ENCODE results near the gene PADI3.

- TF ChIP-seq EP300 (IDR thresholded peaks at IDR 0.05) (no peak), POLR2A (IDR thresholded peaks at IDR 0.05) (no peak), POLR2AphosphoS5 (IDR thresholded peaks at IDR 0.05) (no peak)
- TF ChIP-seq, protein P1, sequence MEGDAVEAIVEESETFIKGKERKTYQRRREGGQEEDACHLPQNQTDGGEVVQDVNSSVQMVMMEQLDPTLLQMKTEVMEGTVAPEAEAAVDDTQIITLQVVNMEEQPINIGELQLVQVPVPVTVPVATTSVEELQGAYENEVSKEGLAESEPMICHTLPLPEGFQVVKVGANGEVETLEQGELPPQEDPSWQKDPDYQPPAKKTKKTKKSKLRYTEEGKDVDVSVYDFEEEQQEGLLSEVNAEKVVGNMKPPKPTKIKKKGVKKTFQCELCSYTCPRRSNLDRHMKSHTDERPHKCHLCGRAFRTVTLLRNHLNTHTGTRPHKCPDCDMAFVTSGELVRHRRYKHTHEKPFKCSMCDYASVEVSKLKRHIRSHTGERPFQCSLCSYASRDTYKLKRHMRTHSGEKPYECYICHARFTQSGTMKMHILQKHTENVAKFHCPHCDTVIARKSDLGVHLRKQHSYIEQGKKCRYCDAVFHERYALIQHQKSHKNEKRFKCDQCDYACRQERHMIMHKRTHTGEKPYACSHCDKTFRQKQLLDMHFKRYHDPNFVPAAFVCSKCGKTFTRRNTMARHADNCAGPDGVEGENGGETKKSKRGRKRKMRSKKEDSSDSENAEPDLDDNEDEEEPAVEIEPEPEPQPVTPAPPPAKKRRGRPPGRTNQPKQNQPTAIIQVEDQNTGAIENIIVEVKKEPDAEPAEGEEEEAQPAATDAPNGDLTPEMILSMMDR (IDR thresholded peaks at IDR 0.05), result no peak
Measured at GRCh38 chr1:17245816-17246325, 3.0 kb upstream of the PADI3 start.
